Measurements from ENCODE around the gene PRICKLE4. TPM values are rescaled to one million over a fixed set of nuclear protein-coding genes. Genes with fewer than 3 reads are reported as not detected.

Gene PRICKLE4
- total and polyA plus RNA-seq, 2 of the 13 experiments (the other 11 are each of a cell fraction or from before 2014, with no cell fraction given), result 0.92 to 1.2 TPM

DNA sequence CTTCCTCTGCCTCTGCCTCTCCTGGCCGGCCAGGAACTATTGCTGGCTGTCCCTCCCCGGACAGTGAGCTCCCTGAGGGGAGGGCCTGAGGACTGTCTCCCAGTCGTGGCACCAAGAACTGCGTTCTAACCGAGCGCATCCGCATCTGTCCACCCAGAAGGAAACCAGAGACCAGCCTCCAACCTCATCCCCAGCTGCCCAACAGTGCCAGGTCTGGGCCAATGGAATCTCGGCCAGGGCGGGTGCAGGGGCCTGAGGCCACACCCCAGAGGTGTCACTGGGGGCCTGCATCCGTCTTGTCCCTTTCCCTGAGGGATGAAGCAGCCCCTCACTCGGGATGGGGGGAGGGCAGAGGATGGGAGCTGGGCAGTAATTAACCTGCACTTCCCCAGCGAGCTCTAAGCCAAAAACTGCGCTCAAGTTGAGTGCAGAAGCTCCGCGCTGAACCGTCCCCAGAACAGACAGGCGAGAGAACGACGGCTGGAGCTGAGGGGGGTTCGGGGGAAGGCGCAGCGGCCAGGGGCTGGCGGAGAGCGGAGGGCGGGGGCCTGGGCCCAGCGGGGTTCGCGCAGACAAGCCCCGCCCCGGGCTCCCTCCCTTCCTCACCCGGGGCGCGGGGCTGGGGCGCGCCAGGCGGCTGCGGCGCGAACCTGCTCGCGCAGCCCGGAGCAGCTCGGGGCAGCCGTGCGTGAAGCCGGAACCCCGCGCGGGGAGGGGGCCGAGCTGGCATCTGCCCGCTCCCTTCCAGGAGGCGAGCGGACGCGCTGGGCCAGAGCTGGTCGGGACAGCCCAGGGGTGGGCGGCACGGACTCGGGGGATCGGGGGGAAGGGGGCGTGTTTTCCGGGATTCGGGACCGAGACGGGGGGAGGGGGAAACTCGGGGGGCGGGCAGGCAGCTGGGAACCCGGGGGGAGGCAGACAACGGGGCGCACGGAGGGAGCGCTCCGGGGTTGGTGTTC lies 46.6 kb upstream of the PRICKLE4 start (continued):
- TF ChIP-seq ZBTB42 (CRISPR knock-in tag; IDR thresholded peaks at IDR 0.05) (0 out of 2 replicates have a peak, but pooled peaks have one; percentile 30), NFYC (CRISPR knock-in tag; IDR thresholded peaks at IDR 0.05) (peak; percentile 57), ZNF136 (CRISPR knock-in tag; IDR thresholded peaks at IDR 0.05; ENCODE audit: low read depth) (no peak; the same call in 1 of the 2 replicates), ARNT2 (CRISPR knock-in tag; IDR thresholded peaks at IDR 0.05; ENCODE audit: low read depth) (peak; percentile 31; the same call in 1 of the 2 replicates), GLI4 (CRISPR knock-in tag; IDR thresholded peaks at IDR 0.05; ENCODE audit: borderline replicate concordance) (peak; percentile 88), KDM1A (CRISPR knock-in tag; IDR thresholded peaks at IDR 0.05) (no peak), HNF4G (IDR thresholded peaks at IDR 0.05; ENCODE audit: borderline replicate concordance, low read depth, low read length) (no peak), HNF4G (CRISPR knock-in tag; IDR thresholded peaks at IDR 0.05; ENCODE audit: borderline replicate concordance, low read depth) (no peak), ZNF30 (CRISPR knock-in tag; IDR thresholded peaks at IDR 0.05) (no peak), ZNF292 (CRISPR knock-in tag; IDR thresholded peaks at IDR 0.05; ENCODE audit: borderline replicate concordance, low read depth) (peak; percentile 75; the same call in 1 of the 2 replicates), HOXA7 (CRISPR knock-in tag; IDR thresholded peaks at IDR 0.05) (no peak), ZNF83 (CRISPR knock-in tag; IDR thresholded peaks at IDR 0.05; ENCODE audit: borderline replicate concordance) (no peak), ZNF558 (CRISPR knock-in tag; IDR thresholded peaks at IDR 0.05; ENCODE audit: borderline replicate concordance) (no peak; the same call in 1 of the 2 replicates), ZNF883 (CRISPR knock-in tag; IDR thresholded peaks at IDR 0.05; ENCODE audit: not compliant biosample characterization) (peak; percentile 53), CREB3 (CRISPR knock-in tag; IDR thresholded peaks at IDR 0.05) (no peak), HNRNPL (IDR thresholded peaks at IDR 0.05; ENCODE audit: low read depth, low read length) (peak; percentile 76; the same call in 1 of the 2 replicates), PHF21A (CRISPR knock-in tag; IDR thresholded peaks at IDR 0.05) (0 out of 2 replicates have a peak, but pooled peaks have one; percentile 8), PHF20 (CRISPR knock-in tag; IDR thresholded peaks at IDR 0.05) (no peak), ATAD3A (CRISPR knock-in tag; IDR thresholded peaks at IDR 0.05) (no peak), CENPBD1 (CRISPR knock-in tag; IDR thresholded peaks at IDR 0.05; ENCODE audit: borderline replicate concordance, low read depth) (no peak)
- TF ChIP-seq, protein P1, sequence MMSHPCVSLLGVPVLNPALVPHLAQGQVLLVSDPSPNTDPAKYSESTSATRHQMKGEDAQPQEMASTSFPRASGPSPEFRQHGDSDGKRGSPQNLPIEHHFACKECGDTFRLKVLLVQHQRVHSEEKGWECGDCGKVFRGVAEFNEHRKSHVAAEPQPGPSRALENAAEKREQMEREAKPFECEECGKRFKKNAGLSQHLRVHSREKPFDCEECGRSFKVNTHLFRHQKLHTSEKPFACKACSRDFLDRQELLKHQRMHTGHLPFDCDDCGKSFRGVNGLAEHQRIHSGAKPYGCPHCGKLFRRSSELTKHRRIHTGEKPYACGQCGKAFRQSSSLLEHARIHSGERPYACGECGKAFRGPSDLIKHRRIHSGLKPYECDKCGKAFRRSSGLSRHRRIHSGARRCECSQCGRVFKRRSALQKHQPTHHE (CRISPR knock-in tag; IDR thresholded peaks at IDR 0.05; ENCODE audit: borderline replicate concordance), result peak; percentile 81; the same call in 1 of the 2 replicates
- TF ChIP-seq, protein P2, sequence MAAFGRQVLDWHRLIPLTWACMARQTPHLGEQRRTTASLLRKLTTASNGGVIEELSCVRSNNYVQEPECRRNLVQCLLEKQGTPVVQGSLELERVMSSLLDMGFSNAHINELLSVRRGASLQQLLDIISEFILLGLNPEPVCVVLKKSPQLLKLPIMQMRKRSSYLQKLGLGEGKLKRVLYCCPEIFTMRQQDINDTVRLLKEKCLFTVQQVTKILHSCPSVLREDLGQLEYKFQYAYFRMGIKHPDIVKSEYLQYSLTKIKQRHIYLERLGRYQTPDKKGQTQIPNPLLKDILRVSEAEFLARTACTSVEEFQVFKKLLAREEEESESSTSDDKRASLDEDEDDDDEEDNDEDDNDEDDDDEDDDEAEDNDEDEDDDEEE (CRISPR knock-in tag; IDR thresholded peaks at IDR 0.05), result peak; percentile 73; the same call in 1 of the 2 replicates
- TF ChIP-seq, protein P3, sequence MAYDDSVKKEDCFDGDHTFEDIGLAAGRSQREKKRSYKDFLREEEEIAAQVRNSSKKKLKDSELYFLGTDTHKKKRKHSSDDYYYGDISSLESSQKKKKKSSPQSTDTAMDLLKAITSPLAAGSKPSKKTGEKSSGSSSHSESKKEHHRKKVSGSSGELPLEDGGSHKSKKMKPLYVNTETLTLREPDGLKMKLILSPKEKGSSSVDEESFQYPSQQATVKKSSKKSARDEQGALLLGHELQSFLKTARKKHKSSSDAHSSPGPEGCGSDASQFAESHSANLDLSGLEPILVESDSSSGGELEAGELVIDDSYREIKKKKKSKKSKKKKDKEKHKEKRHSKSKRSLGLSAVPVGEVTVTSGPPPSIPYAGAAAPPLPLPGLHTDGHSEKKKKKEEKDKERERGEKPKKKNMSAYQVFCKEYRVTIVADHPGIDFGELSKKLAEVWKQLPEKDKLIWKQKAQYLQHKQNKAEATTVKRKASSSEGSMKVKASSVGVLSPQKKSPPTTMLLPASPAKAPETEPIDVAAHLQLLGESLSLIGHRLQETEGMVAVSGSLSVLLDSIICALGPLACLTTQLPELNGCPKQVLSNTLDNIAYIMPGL (CRISPR knock-in tag; IDR thresholded peaks at IDR 0.05; ENCODE audit: borderline replicate concordance in 1 of 2, low read depth in 1 of 2), result no peak; a peak in 1 of 4 replicates

Data from HepG2 (cell line).